Stimulated activated CD8-positive, alpha-beta memory T cell treated with anti-CD3 and anti-CD28 coated beads, Interleukin-4, amount 100 ng/mL, for 4 hours (primary cell): Measurements from ENCODE around the gene ST6GALNAC2.

Experiments used
- DNase-seq, 2 donors: peaks; one replicate each; pipeline ENCODE4 v3.0.0-alpha.2; 2020; ENCODE audit warnings: low read depth in 2 of 2, low spot score in 1 of 2

ST6GALNAC2 gene

DNA sequence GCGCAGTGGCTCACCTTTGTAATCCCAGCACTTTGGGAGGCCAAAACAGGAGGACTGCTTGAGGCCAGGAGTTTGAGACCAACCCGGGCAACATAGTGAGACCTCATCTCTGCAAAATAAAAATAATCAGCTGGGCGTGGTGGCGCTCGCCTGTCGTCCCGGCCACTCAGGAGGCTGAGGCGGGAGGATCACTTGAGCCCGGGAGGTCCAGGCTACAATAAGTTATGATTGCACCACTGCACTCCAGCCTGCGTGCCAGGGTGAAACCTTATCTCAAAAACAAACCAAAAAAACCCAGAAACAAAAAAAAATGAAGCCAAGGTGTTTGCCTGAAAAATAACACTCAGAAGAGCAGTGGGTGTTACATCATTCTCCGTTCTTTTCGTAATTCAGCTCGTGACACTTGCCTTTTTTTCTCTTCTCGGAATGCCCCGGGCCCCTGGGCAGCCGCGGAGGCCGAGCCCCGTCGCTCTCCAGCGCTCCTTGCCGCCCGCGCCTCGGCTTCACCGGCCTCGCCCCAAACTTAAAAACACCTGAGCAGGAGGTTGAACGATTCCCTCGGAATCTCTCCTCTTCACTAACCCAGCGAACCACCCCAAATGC, 28.8 kb downstream of the ST6GALNAC2 start:
- no peak for DNase-seq

DNA sequence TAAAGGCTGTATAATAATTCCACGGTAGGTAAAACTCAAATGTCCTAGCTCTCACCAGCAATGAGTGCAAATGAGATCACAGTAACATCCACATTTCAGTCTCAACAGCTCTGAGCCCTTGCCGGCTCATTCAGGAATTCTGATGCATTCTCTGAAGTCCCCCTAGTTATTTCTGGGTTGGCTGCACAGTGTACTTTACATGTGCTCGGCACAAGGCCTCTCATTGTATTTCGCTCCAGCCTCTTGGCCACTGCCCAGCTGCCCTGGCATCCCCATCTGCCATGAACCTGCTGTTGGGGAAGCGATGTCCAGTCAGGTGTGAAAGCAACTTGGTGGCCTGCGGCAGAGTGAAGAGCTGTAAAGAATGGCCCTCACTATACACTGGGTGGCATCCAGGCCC, 31.5 kb downstream of the ST6GALNAC2 start:
- no peak for DNase-seq

- no peak for DNase-seq
Measured at GRCh38 chr17:76553178-76553908, 32.3 kb downstream of the ST6GALNAC2 start.

DNA sequence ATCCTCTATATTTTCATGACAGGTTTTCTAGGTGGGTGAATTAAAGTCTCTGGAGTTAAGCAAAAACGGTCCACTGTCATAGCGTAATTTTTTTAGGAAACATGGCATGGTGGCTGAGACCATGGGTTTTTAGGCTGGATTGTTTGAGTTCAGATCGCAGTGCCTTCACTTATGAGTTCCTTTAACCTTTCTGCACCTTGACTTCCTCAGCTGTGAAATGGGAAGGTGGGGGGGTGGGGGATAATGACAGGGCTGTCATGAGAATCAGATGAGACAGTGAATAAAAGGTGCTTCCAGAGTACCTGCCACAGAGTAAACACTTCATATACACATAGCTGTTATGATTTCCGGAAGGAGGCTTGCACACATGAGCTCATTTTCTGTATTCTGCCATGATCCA, 34.0 kb downstream of the ST6GALNAC2 start:
- DNase-seq: no peak

GRCh38 chr17:76550712-76551615, 34.7 kb downstream of the ST6GALNAC2 start:
- DNase-seq: no peak

DNA sequence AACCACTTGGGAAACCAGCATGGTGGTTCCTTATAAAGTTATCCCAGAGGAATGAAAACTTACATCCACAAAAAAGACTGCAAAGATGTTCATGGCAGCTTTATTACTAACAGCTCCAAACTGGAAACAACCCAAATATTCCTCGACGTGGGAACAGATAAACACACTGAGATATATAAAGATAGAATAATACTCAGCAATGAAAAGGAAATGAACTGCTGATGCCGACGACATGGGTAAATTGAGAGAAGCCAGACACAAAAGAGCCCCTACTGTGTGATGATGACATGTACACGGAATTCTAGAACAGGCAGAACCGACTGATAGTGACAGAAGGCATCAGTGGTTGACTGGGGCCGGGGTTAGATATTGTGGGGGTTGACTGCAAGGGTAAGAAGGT, 36.1 kb downstream of the ST6GALNAC2 start:
- no peak for DNase-seq

- no peak for DNase-seq
Measured at GRCh38 chr17:76549215-76549518, 36.5 kb downstream of the ST6GALNAC2 start.

DNA sequence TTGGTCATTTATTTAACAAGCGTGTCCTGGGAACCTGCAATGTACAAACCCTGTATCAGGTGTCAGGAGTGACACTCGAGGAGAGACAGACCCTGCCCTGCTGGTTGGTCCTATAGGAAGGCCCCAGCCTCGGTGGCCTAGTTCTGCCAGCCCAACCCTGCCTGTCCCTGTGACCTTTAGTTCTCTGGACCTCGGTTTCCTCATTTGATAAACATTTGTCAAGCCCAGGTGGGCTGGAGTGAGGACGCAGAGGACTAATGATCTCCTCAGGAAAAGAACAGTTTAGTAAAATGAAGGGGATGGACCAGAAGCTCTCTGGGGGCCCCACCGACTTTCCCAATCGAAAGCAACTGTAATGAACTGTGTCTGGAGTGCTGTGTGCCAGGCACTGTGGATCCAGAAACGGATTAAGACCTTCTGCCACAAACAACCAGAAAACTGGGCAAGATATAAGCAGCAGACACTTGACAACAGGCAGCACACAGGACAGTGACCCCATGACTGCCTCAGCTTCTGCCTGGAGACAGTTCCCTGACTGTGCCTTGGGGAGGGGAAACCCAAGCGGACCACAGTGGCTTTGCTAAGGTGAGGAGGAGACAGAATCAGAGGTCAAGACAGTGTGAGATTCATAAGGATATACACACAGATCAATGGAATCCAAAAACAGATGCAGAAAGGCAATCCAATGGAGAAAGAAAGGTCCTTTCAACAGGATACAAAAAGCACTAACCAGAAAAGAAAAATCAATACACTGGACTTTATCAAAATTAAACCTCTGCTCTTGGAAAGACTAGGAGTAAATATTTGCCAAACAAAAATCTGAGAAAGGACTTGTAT, 37.1 kb downstream of the ST6GALNAC2 start:
- DNase-seq: no peak

DNA sequence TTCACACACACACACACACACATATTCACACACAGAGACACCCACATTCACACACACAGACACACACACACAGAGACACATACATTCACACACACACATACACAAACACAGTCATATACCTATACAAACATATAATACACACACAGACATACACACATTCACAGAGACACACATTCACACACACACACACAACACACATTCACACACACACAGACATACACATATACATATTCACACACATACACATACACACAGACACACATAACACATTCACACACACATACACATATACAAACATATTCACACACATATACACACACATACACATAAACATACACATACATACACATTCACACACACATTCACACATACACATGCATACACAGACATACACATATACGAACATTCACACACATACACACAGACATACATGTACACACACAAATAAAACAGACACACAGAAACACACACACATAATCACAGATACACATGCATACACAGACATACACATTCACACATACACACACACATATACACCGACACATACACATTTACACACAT, 37.9 kb downstream of the ST6GALNAC2 start:
- DNase-seq: no peak

- no peak for DNase-seq
Measured at GRCh38 chr17:76547183-76547641, 38.4 kb downstream of the ST6GALNAC2 start.

DNA sequence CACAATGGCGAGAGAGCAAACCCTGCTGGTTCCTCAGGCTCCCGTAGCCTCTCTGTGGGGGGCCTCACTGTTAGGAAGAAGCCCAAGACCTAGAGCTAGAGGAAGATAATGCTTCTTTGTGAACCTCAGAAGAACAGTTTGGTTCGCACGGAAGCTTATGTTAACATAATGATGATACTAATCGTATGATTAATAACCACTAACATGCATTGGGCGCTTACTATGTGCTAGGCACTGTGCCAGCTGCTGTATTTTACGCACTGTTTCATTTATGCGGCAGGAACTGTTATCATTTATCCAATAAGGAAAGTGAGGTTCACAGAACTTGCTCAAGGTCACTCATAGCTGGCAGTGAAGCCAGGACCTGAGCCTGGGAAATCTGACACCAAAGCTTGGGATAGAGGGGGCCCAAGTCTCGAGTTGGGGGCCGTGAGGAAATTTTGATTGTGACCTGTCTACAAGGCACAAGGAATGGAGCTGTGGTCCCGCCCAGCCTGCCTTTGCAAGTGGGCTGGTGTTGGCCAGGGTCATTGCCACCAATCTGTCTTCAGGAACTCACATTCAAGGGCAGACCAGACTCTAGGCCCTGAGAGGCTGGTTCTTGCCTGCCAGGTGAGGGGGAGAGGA, 39.0 kb downstream of the ST6GALNAC2 start:
- no peak for DNase-seq

- DNase-seq: no peak
Measured at GRCh38 chr17:76545918-76546555, 39.6 kb downstream of the ST6GALNAC2 start.

GRCh38 chr17:76544546-76545365, 40.9 kb downstream of the ST6GALNAC2 start:
- no peak for DNase-seq

DNA sequence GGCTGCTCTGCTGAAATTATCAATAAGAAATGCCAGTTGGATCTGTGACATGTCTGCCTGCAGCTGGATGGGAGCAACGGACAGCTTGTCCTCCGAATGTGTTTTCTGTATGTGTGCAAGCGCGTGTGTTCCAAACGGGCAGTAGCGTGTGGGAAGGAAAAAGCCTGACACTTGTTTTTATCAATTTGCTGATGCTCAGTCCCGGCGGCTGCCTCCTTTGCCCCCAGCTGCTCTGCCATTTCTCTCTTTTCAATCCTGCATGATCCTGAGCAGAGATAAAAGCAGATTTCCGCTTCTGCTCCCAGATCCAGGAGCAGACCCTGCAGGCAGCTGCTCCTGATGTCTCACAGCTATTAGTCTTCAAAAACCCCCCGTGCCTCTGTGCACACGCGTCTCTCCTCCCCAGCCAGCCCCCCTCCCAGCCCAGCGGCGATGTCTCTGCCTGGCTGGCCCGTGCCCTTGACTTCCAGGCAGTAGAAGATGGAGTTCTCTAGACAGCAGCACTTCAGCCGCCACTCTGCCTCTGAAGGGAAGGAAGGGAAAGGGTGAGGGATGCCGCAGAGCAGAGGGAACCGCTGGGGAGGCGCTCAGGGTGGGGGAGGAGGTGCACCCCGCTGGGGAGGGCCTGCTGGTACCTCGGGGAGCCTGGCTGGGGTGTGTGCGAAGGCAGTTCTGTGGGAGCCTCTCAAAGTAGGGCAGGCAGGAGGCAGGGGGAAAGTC, 41.7 kb downstream of the ST6GALNAC2 start:
- no peak for DNase-seq

- no peak for DNase-seq
Measured at GRCh38 chr17:76543482-76543825, 42.2 kb downstream of the ST6GALNAC2 start.

- DNase-seq: no peak
Measured at GRCh38 chr17:76542984-76543383, 42.7 kb downstream of the ST6GALNAC2 start.

DNA sequence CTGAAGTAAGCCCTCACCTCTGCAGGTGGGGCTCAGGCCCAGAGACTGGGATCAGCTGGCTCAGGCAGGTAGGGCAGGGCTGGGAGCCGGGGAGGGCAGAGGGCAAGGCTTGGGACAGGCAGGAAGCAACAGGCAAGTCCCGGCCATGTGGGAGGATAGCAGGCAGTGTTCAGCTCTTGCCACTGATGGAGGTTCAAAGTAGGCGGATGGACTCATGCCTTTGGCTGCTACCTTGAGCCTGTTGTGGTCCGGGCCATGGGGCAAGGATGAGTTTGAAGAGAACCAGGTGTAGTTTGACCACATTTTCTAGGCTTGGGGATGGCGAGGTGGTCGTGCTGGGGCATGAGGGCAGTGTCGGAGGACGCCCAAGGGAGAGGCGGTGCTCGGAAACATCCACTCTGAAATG, 43.1 kb downstream of the ST6GALNAC2 start:
- no peak for DNase-seq

DNA sequence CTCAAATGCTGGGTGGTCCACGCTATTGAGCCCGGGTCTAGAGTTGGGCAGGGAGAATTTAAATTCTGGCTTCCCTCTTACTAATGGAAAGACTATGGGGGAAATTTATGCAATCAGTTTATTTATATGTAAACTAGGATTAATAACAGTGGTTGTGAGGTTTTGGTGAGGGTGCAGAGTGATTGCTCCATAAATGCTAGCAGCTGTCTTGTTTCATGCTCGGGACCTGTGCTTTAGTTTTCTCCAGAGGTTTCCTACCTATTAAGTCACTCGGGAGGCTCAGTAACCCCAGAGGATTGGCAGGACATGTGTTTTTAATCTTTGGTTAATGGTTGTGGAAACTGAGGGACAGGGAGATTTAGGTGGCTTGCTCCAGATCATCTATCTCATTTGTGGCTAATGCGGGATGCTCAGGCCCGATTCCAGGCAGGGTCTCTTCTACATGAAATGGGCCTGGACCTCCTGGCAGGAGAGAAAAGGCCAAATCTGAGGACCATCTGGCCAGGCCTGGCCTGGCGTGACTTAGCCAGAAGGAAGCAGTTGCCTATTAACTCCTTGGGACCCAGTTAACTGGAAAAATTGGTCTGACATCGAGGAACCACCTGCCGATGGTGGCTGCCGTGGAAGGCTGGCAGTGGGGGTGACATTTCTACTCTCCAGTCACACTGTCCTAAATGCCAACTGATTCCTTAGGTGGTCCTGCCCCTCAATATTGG, 43.8 kb downstream of the ST6GALNAC2 start:
- DNase-seq: no peak
